ENCODE measurements around the gene TMEM18. TPM values are rescaled to one million over a fixed set of nuclear protein-coding genes. Genes with fewer than 3 reads are reported as not detected.

The TMEM18 gene
- total and polyA plus RNA-seq, 2 of the 13 experiments (the other 11 are each of a cell fraction or from before 2014, with no cell fraction given): 45.9 to 49.4 TPM

DNA sequence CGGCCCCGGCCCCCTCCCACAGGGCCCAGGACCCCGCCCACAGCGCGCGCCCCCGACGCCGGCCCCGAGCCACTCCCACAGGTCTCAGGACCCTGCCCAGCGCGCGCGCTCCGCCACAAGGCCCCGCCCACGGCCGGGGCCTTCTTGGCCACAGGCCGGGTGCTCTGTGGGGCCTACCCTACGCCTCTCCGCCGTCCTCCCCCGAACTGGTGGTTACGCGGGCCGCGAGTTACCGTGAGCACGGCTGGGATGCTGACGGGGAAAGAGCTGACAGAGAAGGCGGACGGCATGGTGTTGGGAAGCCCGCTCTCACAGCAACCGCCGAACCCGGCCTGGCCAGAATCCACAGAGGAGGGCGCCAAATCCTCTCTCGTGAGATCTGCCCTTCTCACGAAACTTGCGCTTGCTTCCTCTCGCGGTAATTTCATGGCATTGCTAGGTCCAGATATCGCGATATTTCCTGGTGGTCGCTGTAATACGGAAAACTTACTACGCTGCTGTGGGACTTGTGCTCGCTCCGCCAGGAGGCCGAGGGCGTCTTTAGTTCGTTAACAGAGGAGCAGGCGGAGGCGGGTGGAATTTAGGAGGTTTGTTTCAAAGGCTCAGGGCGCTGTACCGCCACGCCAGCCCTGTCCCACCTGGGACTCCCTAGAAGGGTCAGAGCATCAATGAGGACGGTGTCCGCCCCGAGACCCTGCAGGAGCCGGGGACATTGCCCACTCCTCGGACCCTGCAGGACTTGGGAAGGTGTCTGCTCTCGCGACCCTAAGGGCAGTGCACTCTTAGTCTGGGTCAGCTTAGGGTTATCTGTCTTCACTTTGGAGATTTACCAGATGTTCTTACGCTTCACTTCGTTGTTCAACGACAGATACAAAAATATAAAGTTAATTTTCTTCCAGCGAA lies at the start of gene TMEM18 (continued):
- TF ChIP-seq ZSCAN12 (CRISPR knock-in tag; IDR thresholded peaks at IDR 0.05) (peak; percentile 70; the same call in 1 of the 2 replicates), ZMAT5 (CRISPR knock-in tag; IDR thresholded peaks at IDR 0.05; ENCODE audit: borderline replicate concordance, low read depth) (no peak), TMF1 (CRISPR knock-in tag; IDR thresholded peaks at IDR 0.05; ENCODE audit: low read depth) (peak; percentile 94), U2AF1 (optimal IDR thresholded peaks at IDR 0.05; ENCODE audit: low read depth, low read length) (peak; percentile 82), ARNT2 (CRISPR knock-in tag; IDR thresholded peaks at IDR 0.05; ENCODE audit: low read depth) (peak; percentile 98), SUZ12 (IDR thresholded peaks at IDR 0.05; ENCODE audit: low read depth, low read length) (no peak), CCAR2 (optimal IDR thresholded peaks at IDR 0.05; ENCODE audit: low read depth, low read length) (no peak), ZNF337 (CRISPR knock-in tag; IDR thresholded peaks at IDR 0.05; ENCODE audit: borderline replicate concordance, low read depth) (0 out of 2 replicates have a peak, but pooled peaks have one; percentile 89), ZKSCAN5 (CRISPR knock-in tag; IDR thresholded peaks at IDR 0.05) (0 out of 2 replicates have a peak, but pooled peaks have one; percentile 53), NFIB (CRISPR knock-in tag; IDR thresholded peaks at IDR 0.05; ENCODE audit: borderline replicate concordance) (peak; percentile 72; the same call in 1 of the 2 replicates), MEF2D (CRISPR knock-in tag; IDR thresholded peaks at IDR 0.05) (peak; percentile 94), ZNF235 (CRISPR knock-in tag; IDR thresholded peaks at IDR 0.05; ENCODE audit: borderline replicate concordance) (peak; percentile 89; the same call in 1 of the 2 replicates), MYPOP (CRISPR knock-in tag; IDR thresholded peaks at IDR 0.05) (peak; percentile 85; the same call in 1 of the 2 replicates), ZNF615 (CRISPR knock-in tag; IDR thresholded peaks at IDR 0.05; ENCODE audit: borderline replicate concordance) (0 out of 2 replicates have a peak, but pooled peaks have one; percentile 32), PBX2 (CRISPR knock-in tag; IDR thresholded peaks at IDR 0.05) (no peak), HOXA3 (CRISPR knock-in tag; IDR thresholded peaks at IDR 0.05) (peak; percentile 82), MYC (CRISPR knock-in tag; IDR thresholded peaks at IDR 0.05; ENCODE audit: borderline replicate concordance) (peak; percentile 84; the same call in 1 of the 2 replicates), MBD4 (IDR thresholded peaks at IDR 0.05; ENCODE audit: borderline replicate concordance, low read length) (no peak), TARDBP (CRISPR knock-in tag; IDR thresholded peaks at IDR 0.05) (peak; percentile 96), ZFP37 (CRISPR knock-in tag; IDR thresholded peaks at IDR 0.05; ENCODE audit: borderline replicate concordance) (peak; percentile 80; the same call in 1 of the 2 replicates), ZFYVE20 (CRISPR knock-in tag; IDR thresholded peaks at IDR 0.05; ENCODE audit: borderline replicate concordance, low read depth) (0 out of 2 replicates have a peak, but pooled peaks have one; percentile 40)
- TF ChIP-seq, protein P1, sequence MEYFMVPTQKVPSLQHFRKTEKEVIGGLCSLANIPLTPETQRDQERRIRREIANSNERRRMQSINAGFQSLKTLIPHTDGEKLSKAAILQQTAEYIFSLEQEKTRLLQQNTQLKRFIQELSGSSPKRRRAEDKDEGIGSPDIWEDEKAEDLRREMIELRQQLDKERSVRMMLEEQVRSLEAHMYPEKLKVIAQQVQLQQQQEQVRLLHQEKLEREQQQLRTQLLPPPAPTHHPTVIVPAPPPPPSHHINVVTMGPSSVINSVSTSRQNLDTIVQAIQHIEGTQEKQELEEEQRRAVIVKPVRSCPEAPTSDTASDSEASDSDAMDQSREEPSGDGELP (IDR thresholded peaks at IDR 0.05; ENCODE audit: borderline replicate concordance, low read depth): no peak
- TF ChIP-seq, protein P2, sequence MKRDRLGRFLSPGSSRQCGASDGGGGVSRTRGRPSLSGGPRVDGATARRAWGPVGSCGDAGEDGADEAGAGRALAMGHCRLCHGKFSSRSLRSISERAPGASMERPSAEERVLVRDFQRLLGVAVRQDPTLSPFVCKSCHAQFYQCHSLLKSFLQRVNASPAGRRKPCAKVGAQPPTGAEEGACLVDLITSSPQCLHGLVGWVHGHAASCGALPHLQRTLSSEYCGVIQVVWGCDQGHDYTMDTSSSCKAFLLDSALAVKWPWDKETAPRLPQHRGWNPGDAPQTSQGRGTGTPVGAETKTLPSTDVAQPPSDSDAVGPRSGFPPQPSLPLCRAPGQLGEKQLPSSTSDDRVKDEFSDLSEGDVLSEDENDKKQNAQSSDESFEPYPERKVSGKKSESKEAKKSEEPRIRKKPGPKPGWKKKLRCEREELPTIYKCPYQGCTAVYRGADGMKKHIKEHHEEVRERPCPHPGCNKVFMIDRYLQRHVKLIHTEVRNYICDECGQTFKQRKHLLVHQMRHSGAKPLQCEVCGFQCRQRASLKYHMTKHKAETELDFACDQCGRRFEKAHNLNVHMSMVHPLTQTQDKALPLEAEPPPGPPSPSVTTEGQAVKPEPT (CRISPR knock-in tag; IDR thresholded peaks at IDR 0.05; ENCODE audit: low read depth): peak; percentile 93; the same call in 1 of the 2 replicates

Data from HepG2 (cell line).